Caco-2 (cell line): ENCODE measurements around the gene GPR39. TPM values are rescaled to one million over a fixed set of nuclear protein-coding genes. Genes with fewer than 3 reads are reported as not detected.

Source experiments
- BruUV-seq: library from RNA; stranded (reverse); fragments of 400-500 nt; replicated peaks from 2 replicates; lab custom pipeline; 2021; lab: Mats Ljungman, UMichigan
- CTCF ChIA-PET: fragments of 300-600 bp; sonication (Branson Sonifier 250); formaldehyde crosslinking; loops from one replicate; lab custom pipeline; 2022; ENCODE audit warnings: antibody characterized with exemption; lab: Charles Lee
- POLR2A ChIA-PET: fragments of 300-600 bp; sonication (Branson Sonifier 250); formaldehyde crosslinking; loops from one replicate; lab custom pipeline; 2022; ENCODE audit warnings: antibody characterized with exemption; lab: Charles Lee
- DNase-seq, 2 experiments: peaks; one replicate each; pipeline versions ENCODE4 v3.0.0 to v3.0.0-alpha.2; 2020 to 2022
- H3K27me3 ChIP-seq: replicated peaks from 2 replicates; pipeline ENCODE4 v1.6.0; 2011; ENCODE audit warnings: low read length; ENCODE audit not compliant: control insufficient read depth, insufficient read depth
- H3K36me3 ChIP-seq: 2 replicates; pipeline ENCODE4 v1.5.1; 2011; ENCODE audit warnings: low read length; ENCODE audit not compliant: control insufficient read depth, insufficient read depth
- H3K4me1 ChIP-seq: fragments of 250-450 bp; sonication (Bioruptor Pico); 2 replicates; pipeline ENCODE4 v1.5.1; 2020; ENCODE audit warnings: mild to moderate bottlenecking
- H3K4me3 ChIP-seq: 2 replicates; pipeline ENCODE4 v1.5.1; 2011; ENCODE audit warnings: low read depth, mild to moderate bottlenecking, control low read depth, low read length
- H3K9me3 ChIP-seq: fragments of 250-450 bp; sonication (Bioruptor Pico); 2 replicates; pipeline ENCODE4 v1.5.1; 2020; ENCODE audit warnings: mild to moderate bottlenecking, moderate library complexity
- H3K27ac Mint-ChIP-seq: one replicate; pipeline ENCODE4 v1.8.0; 2022; ENCODE audit warnings: mixed read lengths; ENCODE audit not compliant: unreplicated experiment
- H3K27me3 Mint-ChIP-seq: one replicate; pipeline ENCODE4 v1.8.0; 2022; ENCODE audit warnings: mixed read lengths; ENCODE audit not compliant: insufficient read depth, unreplicated experiment
- H3K36me3 Mint-ChIP-seq: one replicate; pipeline ENCODE4 v1.8.0; 2022; ENCODE audit warnings: mild to moderate bottlenecking, mixed read lengths; ENCODE audit not compliant: insufficient read depth, unreplicated experiment
- H3K4me1 Mint-ChIP-seq: one replicate; pipeline ENCODE4 v1.8.0; 2022; ENCODE audit warnings: low read depth, mixed read lengths; ENCODE audit not compliant: unreplicated experiment
- H3K4me3 Mint-ChIP-seq: one replicate; pipeline ENCODE4 v1.8.0; 2022; ENCODE audit warnings: mild to moderate bottlenecking, moderate library complexity, mixed read lengths; ENCODE audit not compliant: unreplicated experiment
- H3K9me3 Mint-ChIP-seq: one replicate; pipeline ENCODE4 v1.8.0; 2022; ENCODE audit warnings: mixed read lengths; ENCODE audit not compliant: unreplicated experiment
- CTCF ChIP-seq, 2 experiments: fragments of 200-600 bp in 1 of 2; IDR thresholded peaks; 1 replicate in 1 of 2; 2 replicates in 1 of 2; pipeline versions ENCODE4 v1.5.1 to v1.8.0; 2011 to 2022; ENCODE audit warnings: antibody characterized with exemption in 1 of 2, control low read depth in 1 of 2, inconsistent platforms in 1 of 2, low read depth in 1 of 2, low read length in 1 of 2, mild to moderate bottlenecking in 1 of 2, moderate library complexity in 1 of 2; ENCODE audit not compliant: insufficient read depth in 1 of 2, severe bottlenecking in 1 of 2, unreplicated experiment in 1 of 2
- intact Hi-C: fragments of 100-400 bp; cut with micrococcal nuclease; formaldehyde crosslinking; loops from one replicate; pipeline ENCODE4 v1.10.0; 2022; ENCODE audit not compliant: unreplicated experiment
- total RNA-seq: library from RNA; stranded (reverse); gene quantifications from 2 replicates; pipeline ENCODE4 v1.2.3, GENCODE V29; 2022

Gene GPR39
- total RNA-seq, 1 experiment from 2014 or later, result 26.8 TPM

- Mint-ChIP-seq H3K4me1 (peaks cover 18% of the 10 kb centered on the region), H3K36me3 (peaks cover 16% of the 10 kb centered on the region), H3K27ac (no peak overlapping the region), H3K4me3 (no peak overlapping the region), H3K9me3 (no peaks in the 10 kb centered on the region), H3K27me3 (no peaks in the 10 kb centered on the region)
- H3K36me3 ChIP-seq, result no peaks in the 10 kb centered on the region; the same call in 1 of the 2 replicates
- H3K9me3 ChIP-seq, result no peaks in the 10 kb centered on the region
- DNase-seq, result no peak
- no peak overlapping the region for H3K4me3 ChIP-seq
- TSS peak; percentile 62 for BruUV-seq
- TF ChIP-seq CTCF (IDR thresholded peaks at IDR 0.05; ENCODE audit: insufficient read depth in 1 of 2, low read depth in 1 of 2, low read length in 1 of 2, severe bottlenecking in 1 of 2, unreplicated experiment in 1 of 2), result no peak
- H3K27me3 ChIP-seq, result no peaks in the 10 kb centered on the region
- POLR2A ChIA-PET, result no interaction called here
- peaks cover 14% of the 10 kb centered on the region for H3K4me1 ChIP-seq
- CTCF ChIA-PET, result no interaction called here
- intact Hi-C loops, result no loop called here
These were observed 228.6 kb downstream of the GPR39 start for GRCh38 chr2:132645176-132645575.

- intact Hi-C loops, result no loop called here
- CTCF ChIA-PET, result no interaction called here
- POLR2A ChIA-PET, result no interaction called here
- Histone ChIP-seq H3K27me3 (no peaks in the 10 kb centered on the region), H3K4me3 (no peak overlapping the region), H3K9me3 (no peaks in the 10 kb centered on the region), H3K36me3 (no peaks in the 10 kb centered on the region; the same call in 1 of the 2 replicates), H3K4me1 (peaks cover 14% of the 10 kb centered on the region)
- no peaks in the 10 kb centered on the region for H3K27me3 Mint-ChIP-seq
- no peak for TF ChIP-seq CTCF (IDR thresholded peaks at IDR 0.05; ENCODE audit: insufficient read depth in 1 of 2, low read depth in 1 of 2, low read length in 1 of 2, severe bottlenecking in 1 of 2, unreplicated experiment in 1 of 2)
- DNase-seq, result no peak
- H3K9me3 Mint-ChIP-seq, result no peaks in the 10 kb centered on the region
- no peak overlapping the region for H3K4me3 Mint-ChIP-seq
- no peak overlapping the region for H3K27ac Mint-ChIP-seq
- H3K36me3 Mint-ChIP-seq, result peaks cover 20% of the 10 kb centered on the region
- H3K4me1 Mint-ChIP-seq, result peaks cover 18% of the 10 kb centered on the region
- TSS peak; percentile 57 for BruUV-seq
These were observed 229.3 kb downstream of the GPR39 start for GRCh38 chr2:132645722-132646539.

- Mint-ChIP-seq H3K27me3 (no peaks in the 10 kb centered on the region), H3K27ac (no peak overlapping the region), H3K4me1 (peaks cover 13% of the 10 kb centered on the region), H3K4me3 (no peak overlapping the region), H3K9me3 (no peaks in the 10 kb centered on the region), H3K36me3 (peaks cover 27% of the 10 kb centered on the region)
- no peaks in the 10 kb centered on the region for H3K9me3 ChIP-seq
- POLR2A ChIA-PET, result no interaction called here
- no peaks in the 10 kb centered on the region; the same call in 1 of the 2 replicates for H3K36me3 ChIP-seq
- no peaks in the 10 kb centered on the region for H3K27me3 ChIP-seq
- DNase-seq, result no peak
- TF ChIP-seq CTCF (IDR thresholded peaks at IDR 0.05; ENCODE audit: insufficient read depth in 1 of 2, low read depth in 1 of 2, low read length in 1 of 2, severe bottlenecking in 1 of 2, unreplicated experiment in 1 of 2), result no peak
- CTCF ChIA-PET, result no interaction called here
- intact Hi-C loops, result no loop called here
- no TSS peak for BruUV-seq
- no peak overlapping the region for H3K4me3 ChIP-seq
- peaks cover 14% of the 10 kb centered on the region for H3K4me1 ChIP-seq
These were observed 230.0 kb downstream of the GPR39 start for GRCh38 chr2:132646540-132647108.
